Heart right ventricle (tissue), 16 donors: Measurements from ENCODE around the gene FRMD5. TPM values are rescaled to one million over a fixed set of nuclear protein-coding genes. Genes with fewer than 3 reads are reported as not detected.

Experiments
- ATAC-seq, 8 donors: fragments of 200-7000 bp; cut with Tn5 transposase; one replicate each; pipeline ENCODE4 v1.9.1; 2020; ENCODE audit warnings: mild to moderate bottlenecking in 8 of 8, moderate library complexity in 8 of 8, moderate number of reproducible peaks in 1 of 8
- DNase-seq, 2 donors: peaks; one replicate each; pipeline ENCODE4 v3.0.0-alpha.2; 2020
- H3K27ac ChIP-seq, 10 donors: fragments of 200-600 bp; sonication (generic) in 2 of 10; one replicate each; pipeline versions ENCODE4 v1.5.0 to v1.8.0; 2020 to 2022; ENCODE audit warnings: mild to moderate bottlenecking in 3 of 10
- H3K27me3 ChIP-seq, 7 donors: fragments of 200-600 bp; one replicate each; pipeline ENCODE4 v1.8.0; 2021 to 2022; ENCODE audit warnings: mild to moderate bottlenecking in 2 of 7
- H3K36me3 ChIP-seq, 9 donors: fragments of 200-600 bp; sonication (generic) in 1 of 9; one replicate each; pipeline versions ENCODE4 v1.5.0 to v1.8.0; 2020 to 2022; ENCODE audit warnings: mild to moderate bottlenecking in 2 of 9
- H3K4me1 ChIP-seq, 9 donors: fragments of 200-600 bp; sonication (generic) in 1 of 9; one replicate each; pipeline versions ENCODE4 v1.5.0 to v1.8.0; 2020 to 2022; ENCODE audit warnings: mild to moderate bottlenecking in 4 of 9
- H3K4me3 ChIP-seq, 10 donors: fragments of 200-600 bp; sonication (generic) in 2 of 10; one replicate each; pipeline versions ENCODE4 v1.5.0 to v1.8.0; 2020 to 2022; ENCODE audit warnings: mild to moderate bottlenecking in 7 of 10, moderate library complexity in 2 of 10
- H3K9me3 ChIP-seq, 11 donors: fragments of 200-600 bp in 10 of 11; sonication (generic) in 2 of 11; one replicate each; pipeline versions ENCODE4 v1.5.0 to v1.8.0; 2013 to 2022; ENCODE audit warnings: mild to moderate bottlenecking in 2 of 11, control low read depth in 1 of 11, moderate library complexity in 1 of 11
- CTCF ChIP-seq, 9 donors: fragments of 200-600 bp; sonication (generic) in 2 of 9; IDR thresholded peaks; one replicate each; pipeline versions ENCODE4 v1.5.0 to v1.8.0; 2021 to 2022; ENCODE audit warnings: antibody characterized with exemption in 9 of 9, mild to moderate bottlenecking in 5 of 9, moderate library complexity in 1 of 9
- WGBS, 2 donors: extraction: QIAGEN DNeasy Blood & Tissue Kit; methylation state at CpG; one replicate each; pipeline ENCODE4 v1.1.7; 2013; ENCODE audit warnings: inconsistent platforms in 1 of 2; 5-methylcytosine and 5-hydroxymethylcytosine counted together
- intact Hi-C, 10 donors: fragments of 100-400 bp; cut with DNase I; formaldehyde crosslinking; loops; one replicate each; pipeline versions ENCODE4 v1.11.1 to v1.14.2; 2022
- polyA plus RNA-seq, 2 donors: library from polyadenylated mRNA; stranded (reverse); fragments of 200-250 nt; gene quantifications; one replicate each; pipeline ENCODE4 v1.2.3, GENCODE V29; 2013
- total RNA-seq, 10 donors: library from RNA; stranded (reverse); fragmentation: NEBNext Ultra II Directional in 3 of 10; extraction: Animal tissue kit (Norgen Biotek cat#: 25700) in 3 of 10; gene quantifications; one replicate each; pipeline versions ENCODE4 v1.2.1 to v1.2.4, GENCODE V29; 2021 to 2023
- donor health status: Arrhythmogenic right ventricular cardiomyopathy.
- donor health status: ischemic (EF 13 %, LVEDD 7.1; RV severe dilation, severe dysfunction).
- donor health status: healthy with polysubstance abuse.
- donor health status: DM: no; HTN: yes; CAD: no.
- donor health status: DM: no; HTN: no; CAD: no.
- donor health status: ischemic (EF 25% LVEDD 6.9; RV normal size, moderate dysfunction).
- donor health status: ischemic (EF 25% LVEDD 5.7; RV mildly dilated, moderate dysfunction).
- donor health status: healthy.
- donor health status: DM: yes; HTN: yes; CAD: no.
- donor health status: Ischemic cardiomyopathy.
- donor health status: ischemic (EF 35%, LVEDD 5.7; RV mildly dilated, moderate dysfunction).
- donor health status: nonischemic (EF 11% LVEDD 7.7; RV severe dilation, severe dysfunction).
- donor health status: DM: yes; HTN: yes; CAD: no.
- donor health status: PGD.
- donor health status: ischemic (EF 29% LVEDD 5.4; RV normal size, mild dysfunction).
- donor health status: nonischemic (EF 23%, LVEDD 6.1; RV moderate dilation, normal function).

The FRMD5 gene
- total and polyA plus RNA-seq, 12 donors, result 7.2 to 86.3 (median 55.3) TPM

GRCh38 chr15:43879386-43880355, 315.4 kb downstream of the FRMD5 start:
- Histone ChIP-seq H3K27me3 (no peaks in the 10 kb centered on the region), H3K4me1 (peaks cover 0 to 51% (median 9%) of the 10 kb centered on the region in 9 donors), H3K9me3 (no peaks in the 10 kb centered on the region), H3K27ac (peak overlapping the region; percentile 68 to 97 (median 94)), H3K4me3 (peak overlapping the region; percentile 33 to 68 (median 52)), H3K36me3 (peaks cover 0 to 16% (median 0%) of the 10 kb centered on the region in 9 donors)
- 43 to 66% methylated on average over 15 of the region's 15 CpGs for WGBS, 2 donors
- peak; percentile 47 to 62 for DNase-seq
- intact Hi-C loops, result loop anchor here in 4 of 10 donors (2.0 to 10.0 kb wide), 3 partner anchors 15 to 335 kb away; no protein-coding TSS in a partner anchor
- peak; percentile 73 to 89 (median 82) for ATAC-seq
- TF ChIP-seq CTCF (IDR thresholded peaks at IDR 0.05), result no peak

- peaks cover 0 to 28% (median 0%) of the 10 kb centered on the region in 9 donors for H3K36me3 ChIP-seq
- TF ChIP-seq CTCF (IDR thresholded peaks at IDR 0.05), result no peak
- ATAC-seq, result peak in 4 of 8 donors; percentile 28 to 48 (median 37)
- 59 to 65% methylated on average over 2 of the region's 2 CpGs for WGBS, 2 donors
- DNase-seq, result no peak
- peak overlapping the region; percentile 33 to 68 (median 52) for H3K4me3 ChIP-seq
- peak overlapping the region in 9 of 10 donors; percentile 75 to 97 (median 94) for H3K27ac ChIP-seq
- no peaks in the 10 kb centered on the region for H3K9me3 ChIP-seq
- no peaks in the 10 kb centered on the region for H3K27me3 ChIP-seq
- peaks cover 0 to 60% (median 9%) of the 10 kb centered on the region in 9 donors for H3K4me1 ChIP-seq
- intact Hi-C loops, result loop anchor here in 4 of 10 donors (2.0 to 10.0 kb wide), 3 partner anchors 16 to 336 kb away; no protein-coding TSS in a partner anchor
These were observed 316.6 kb downstream of the FRMD5 start for GRCh38 chr15:43878446-43878845.

GRCh38 chr15:43877371-43877770, 317.7 kb downstream of the FRMD5 start:
- TF ChIP-seq CTCF (IDR thresholded peaks at IDR 0.05), result no peak
- H3K9me3 ChIP-seq, result no peaks in the 10 kb centered on the region
- H3K36me3 ChIP-seq, result peaks cover 0 to 38% (median 0%) of the 10 kb centered on the region in 9 donors
- 45 to 68% methylated on average over 4 of the region's 4 CpGs for WGBS, 2 donors
- H3K4me3 ChIP-seq, result peak overlapping the region; percentile 3 to 68 (median 52)
- peak in 7 of 8 donors; percentile 9 to 66 (median 41) for ATAC-seq
- H3K27ac ChIP-seq, result peak overlapping the region in 9 of 10 donors; percentile 17 to 97 (median 94)
- no peaks in the 10 kb centered on the region for H3K27me3 ChIP-seq
- peak in 1 of 2 donors; percentile 35 for DNase-seq
- intact Hi-C loops, result loop anchor here in 3 of 10 donors (1.0 to 10.0 kb wide), 3 partner anchors 17 to 337 kb away; no protein-coding TSS in a partner anchor
- peaks cover 0 to 63% (median 9%) of the 10 kb centered on the region in 9 donors for H3K4me1 ChIP-seq

- H3K9me3 ChIP-seq, result no peaks in the 10 kb centered on the region
- no peaks in the 10 kb centered on the region for H3K27me3 ChIP-seq
- no peak for TF ChIP-seq CTCF (IDR thresholded peaks at IDR 0.05)
- intact Hi-C loops, result loop anchor here in 3 of 10 donors (1.0 to 10.0 kb wide), 3 partner anchors 17 to 338 kb away; no protein-coding TSS in a partner anchor
- no peak for DNase-seq
- peaks cover 0 to 38% (median 0%) of the 10 kb centered on the region in 9 donors for H3K36me3 ChIP-seq
- H3K27ac ChIP-seq, result peak overlapping the region in 9 of 10 donors; percentile 17 to 97 (median 94)
- 60 to 79% methylated on average over 3 of the region's 3 CpGs for WGBS, 2 donors
- peak overlapping the region in 9 of 10 donors; percentile 46 to 68 (median 54) for H3K4me3 ChIP-seq
- no peak for ATAC-seq
- peaks cover 0 to 62% (median 8%) of the 10 kb centered on the region in 9 donors for H3K4me1 ChIP-seq
These were observed 318.2 kb downstream of the FRMD5 start for GRCh38 chr15:43876872-43877271.
